Jurkat, Clone E6-1 (cell line): ENCODE results near the gene C6orf163.

Experiments
- DNase-seq: peaks from one replicate; pipeline ENCODE4 v3.0.0-alpha.2; 2011; ENCODE audit warnings: low read depth, low spot score
- H3K4me3 ChIP-seq: 2 replicates; pipeline ENCODE4 v1.5.1; 2011; ENCODE audit warnings: mild to moderate bottlenecking, low read length, control low read depth, moderate library complexity

C6orf163 gene

GRCh38 chr6:87401832-87402231 lies 57.2 kb downstream of the C6orf163 start:
- DNase-seq = no peak
- H3K4me3 ChIP-seq = no peak overlapping the region

- DNase-seq = no peak
- H3K4me3 ChIP-seq = peak overlapping the region; percentile 78
Observed at GRCh38 chr6:87407561-87407900, 62.9 kb downstream of the C6orf163 start.

GRCh38 chr6:87407901-87408720 lies 63.5 kb downstream of the C6orf163 start, which contains the start of gene CFAP206:
CFAP206 (plus strand) TSS chr6:87407972; CDS start chr6:87409840, 1,868 bp downstream.
- peak within 1 kb of the TSS; percentile 78 for H3K4me3 ChIP-seq

GRCh38 chr6:87408721-87409155 lies 64.1 kb downstream of the C6orf163 start:
- H3K4me3 ChIP-seq = peak overlapping the region; percentile 78

More at GRCh38 chr6:87407901-87408720, 63.5 kb downstream of the C6orf163 start, which contains the start of gene CFAP206:
- DNase-seq = peak; percentile 81

More at GRCh38 chr6:87408721-87409155, 64.1 kb downstream of the C6orf163 start:
- no peak for DNase-seq
